ENCODE results near the gene B3GAT2. TPM values are rescaled to one million over a fixed set of nuclear protein-coding genes. Genes with fewer than 3 reads are reported as not detected.

B3GAT2 gene
- total and polyA plus RNA-seq, 2 of the 13 experiments (the other 11 are each of a cell fraction or from before 2014, with no cell fraction given): 0.01 to 0.02 TPM

DNA sequence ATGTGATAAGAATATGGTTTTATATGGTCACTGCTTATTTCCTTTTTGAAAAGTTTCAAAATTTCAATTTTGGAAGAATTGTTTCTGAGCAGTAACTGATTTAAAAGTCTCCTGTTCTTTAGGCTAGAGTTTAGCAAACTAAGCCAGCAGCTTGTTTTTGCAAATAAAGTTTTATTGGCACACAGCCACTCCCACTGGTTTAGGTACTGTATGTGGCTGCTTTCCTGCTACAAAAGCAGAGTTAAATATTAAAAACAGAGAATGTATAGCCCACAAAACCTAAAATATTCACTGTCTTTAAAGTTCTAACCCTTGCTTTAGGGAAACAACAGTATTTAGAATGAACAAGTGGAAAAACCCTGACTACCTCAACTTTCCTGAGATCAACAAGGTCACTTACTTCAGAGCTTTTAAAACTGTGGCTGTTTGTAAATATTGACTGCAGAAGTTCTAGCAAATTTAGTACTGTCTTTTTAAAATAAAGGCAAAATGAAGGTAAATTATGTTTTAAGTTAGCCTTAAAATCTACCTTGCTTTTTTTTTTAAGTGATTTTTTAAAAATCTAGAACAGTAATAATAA is 104.1 kb downstream of the B3GAT2 start (continued):
- TF ChIP-seq, protein P1, sequence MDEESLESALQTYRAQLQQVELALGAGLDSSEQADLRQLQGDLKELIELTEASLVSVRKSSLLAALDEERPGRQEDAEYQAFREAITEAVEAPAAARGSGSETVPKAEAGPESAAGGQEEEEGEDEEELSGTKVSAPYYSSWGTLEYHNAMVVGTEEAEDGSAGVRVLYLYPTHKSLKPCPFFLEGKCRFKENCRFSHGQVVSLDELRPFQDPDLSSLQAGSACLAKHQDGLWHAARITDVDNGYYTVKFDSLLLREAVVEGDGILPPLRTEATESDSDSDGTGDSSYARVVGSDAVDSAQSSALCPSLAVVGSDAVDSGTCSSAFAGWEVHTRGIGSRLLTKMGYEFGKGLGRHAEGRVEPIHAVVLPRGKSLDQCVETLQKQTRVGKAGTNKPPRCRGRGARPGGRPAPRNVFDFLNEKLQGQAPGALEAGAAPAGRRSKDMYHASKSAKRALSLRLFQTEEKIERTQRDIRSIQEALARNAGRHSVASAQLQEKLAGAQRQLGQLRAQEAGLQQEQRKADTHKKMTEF (CRISPR knock-in tag; IDR thresholded peaks at IDR 0.05): 0 out of 2 replicates have a peak, but pooled peaks have one; percentile 31
- TF ChIP-seq ZNF460 (CRISPR knock-in tag; IDR thresholded peaks at IDR 0.05; ENCODE audit: borderline replicate concordance): no peak
- TF ChIP-seq NFKBIZ (CRISPR knock-in tag; IDR thresholded peaks at IDR 0.05): no peak
- no peak for TF ChIP-seq ZNF777 (CRISPR knock-in tag; IDR thresholded peaks at IDR 0.05)
- TF ChIP-seq ZNF644 (CRISPR knock-in tag; IDR thresholded peaks at IDR 0.05; ENCODE audit: low read depth): 0 out of 2 replicates have a peak, but pooled peaks have one; percentile 23
- no peak for TF ChIP-seq FOXA1 (IDR thresholded peaks at IDR 0.05)
- TF ChIP-seq FOXA1 (CRISPR knock-in tag; IDR thresholded peaks at IDR 0.05): no peak
- no peak for TF ChIP-seq EED (CRISPR knock-in tag; IDR thresholded peaks at IDR 0.05)
- TF ChIP-seq MTF2 (CRISPR knock-in tag; IDR thresholded peaks at IDR 0.05; ENCODE audit: borderline replicate concordance): no peak
- TF ChIP-seq ZNF605 (CRISPR knock-in tag; IDR thresholded peaks at IDR 0.05): no peak
- TF ChIP-seq, protein P2, sequence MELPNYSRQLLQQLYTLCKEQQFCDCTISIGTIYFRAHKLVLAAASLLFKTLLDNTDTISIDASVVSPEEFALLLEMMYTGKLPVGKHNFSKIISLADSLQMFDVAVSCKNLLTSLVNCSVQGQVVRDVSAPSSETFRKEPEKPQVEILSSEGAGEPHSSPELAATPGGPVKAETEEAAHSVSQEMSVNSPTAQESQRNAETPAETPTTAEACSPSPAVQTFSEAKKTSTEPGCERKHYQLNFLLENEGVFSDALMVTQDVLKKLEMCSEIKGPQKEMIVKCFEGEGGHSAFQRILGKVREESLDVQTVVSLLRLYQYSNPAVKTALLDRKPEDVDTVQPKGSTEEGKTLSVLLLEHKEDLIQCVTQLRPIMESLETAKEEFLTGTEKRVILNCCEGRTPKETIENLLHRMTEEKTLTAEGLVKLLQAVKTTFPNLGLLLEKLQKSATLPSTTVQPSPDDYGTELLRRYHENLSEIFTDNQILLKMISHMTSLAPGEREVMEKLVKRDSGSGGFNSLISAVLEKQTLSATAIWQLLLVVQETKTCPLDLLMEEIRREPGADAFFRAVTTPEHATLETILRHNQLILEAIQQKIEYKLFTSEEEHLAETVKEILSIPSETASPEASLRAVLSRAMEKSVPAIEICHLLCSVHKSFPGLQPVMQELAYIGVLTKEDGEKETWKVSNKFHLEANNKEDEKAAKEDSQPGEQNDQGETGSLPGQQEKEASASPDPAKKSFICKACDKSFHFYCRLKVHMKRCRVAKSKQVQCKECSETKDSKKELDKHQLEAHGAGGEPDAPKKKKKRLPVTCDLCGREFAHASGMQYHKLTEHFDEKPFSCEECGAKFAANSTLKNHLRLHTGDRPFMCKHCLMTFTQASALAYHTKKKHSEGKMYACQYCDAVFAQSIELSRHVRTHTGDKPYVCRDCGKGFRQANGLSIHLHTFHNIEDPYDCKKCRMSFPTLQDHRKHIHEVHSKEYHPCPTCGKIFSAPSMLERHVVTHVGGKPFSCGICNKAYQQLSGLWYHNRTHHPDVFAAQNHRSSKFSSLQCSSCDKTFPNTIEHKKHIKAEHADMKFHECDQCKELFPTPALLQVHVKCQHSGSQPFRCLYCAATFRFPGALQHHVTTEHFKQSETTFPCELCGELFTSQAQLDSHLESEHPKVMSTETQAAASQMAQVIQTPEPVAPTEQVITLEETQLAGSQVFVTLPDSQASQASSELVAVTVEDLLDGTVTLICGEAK (IDR thresholded peaks at IDR 0.05): peak; percentile 97
- TF ChIP-seq, protein P2 (CRISPR knock-in tag; IDR thresholded peaks at IDR 0.05): peak; percentile 100
- TF ChIP-seq TRIM24 (CRISPR knock-in tag; IDR thresholded peaks at IDR 0.05): no peak
- peak; percentile 53; the same call in 1 of the 2 replicates for TF ChIP-seq NFIC (IDR thresholded peaks at IDR 0.05; ENCODE audit: low read length)
- no peak for TF ChIP-seq RFX1 (IDR thresholded peaks at IDR 0.05)
- no peak for TF ChIP-seq ATF2 (CRISPR knock-in tag; IDR thresholded peaks at IDR 0.05)
- 0 out of 2 replicates have a peak, but pooled peaks have one; percentile 25 for TF ChIP-seq FOXK1 (CRISPR knock-in tag; IDR thresholded peaks at IDR 0.05; ENCODE audit: borderline replicate concordance, low read depth)
- TF ChIP-seq BCL6 (CRISPR knock-in tag; IDR thresholded peaks at IDR 0.05): peak; percentile 32; the same call in 1 of the 2 replicates
- no peak for TF ChIP-seq ZNF225 (CRISPR knock-in tag; IDR thresholded peaks at IDR 0.05)

Data from HepG2 (cell line).